GM20431 (cell line): ENCODE measurements around the gene FRMD5.

Experiments
- in situ Hi-C: fragments of 300-500 bp; cut with MseI, MboI; formaldehyde crosslinking; loops from one replicate; pipeline ENCODE4 v1.15.0; 2020; ENCODE audit warnings: low sequenced_read_pairs; ENCODE audit not compliant: unreplicated experiment

FRMD5 gene

GRCh38 chr15:43987924-43988323 lies 207.1 kb downstream of the FRMD5 start:
- in situ Hi-C loops, result no loop called here

DNA sequence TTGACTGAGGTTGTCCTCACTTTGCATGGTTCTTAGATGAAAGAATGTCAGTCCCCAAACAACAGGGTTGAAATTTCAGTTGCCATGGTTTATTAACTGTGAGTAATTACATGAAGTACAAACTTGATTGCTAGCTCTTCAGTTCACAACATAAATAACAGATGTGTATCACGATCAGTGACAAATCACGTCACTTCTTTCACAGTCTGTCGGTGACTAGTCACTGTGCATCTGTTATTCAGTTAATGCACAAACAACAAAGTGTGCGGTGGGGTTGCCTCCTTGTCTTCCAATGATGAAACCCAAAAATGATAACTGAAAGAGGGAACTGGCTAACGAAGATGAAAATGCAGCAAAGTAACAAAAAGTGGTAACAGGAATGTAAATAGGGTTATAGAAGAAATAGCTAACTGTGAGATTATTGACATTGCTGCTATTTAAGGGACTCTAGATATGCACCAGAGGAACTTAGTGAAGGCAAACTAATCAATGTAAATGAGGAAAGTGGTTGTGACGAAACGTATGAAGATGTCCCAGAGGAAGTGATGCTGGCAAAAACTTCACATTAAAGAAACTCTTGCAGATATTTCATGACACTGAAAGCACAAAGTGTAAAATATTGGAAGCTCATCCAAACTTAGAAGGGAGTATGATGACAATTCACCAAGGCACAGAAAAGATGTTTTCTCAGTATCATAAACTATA lies 208.9 kb downstream of the FRMD5 start:
- in situ Hi-C loops, result no loop called here

DNA sequence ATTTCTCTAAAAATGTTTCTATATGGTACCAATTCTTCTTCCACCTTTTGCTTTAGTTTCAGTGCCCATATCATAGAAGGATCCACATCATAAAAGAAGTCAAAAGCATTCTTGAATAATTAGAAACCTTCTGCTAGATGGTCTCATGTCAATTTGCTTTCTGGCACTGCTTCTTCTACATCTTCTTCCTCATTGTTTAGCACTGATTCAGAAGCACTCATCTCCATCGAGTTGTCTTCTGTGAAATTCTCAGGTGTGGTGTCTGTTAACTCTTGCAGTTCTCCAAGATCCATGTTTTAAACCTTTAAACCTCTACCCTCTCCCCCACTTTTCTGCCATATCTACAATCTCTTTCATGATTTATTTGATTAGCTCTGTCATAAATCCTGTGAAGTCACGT lies 213.5 kb downstream of the FRMD5 start:
- in situ Hi-C loops, result no loop called here

DNA sequence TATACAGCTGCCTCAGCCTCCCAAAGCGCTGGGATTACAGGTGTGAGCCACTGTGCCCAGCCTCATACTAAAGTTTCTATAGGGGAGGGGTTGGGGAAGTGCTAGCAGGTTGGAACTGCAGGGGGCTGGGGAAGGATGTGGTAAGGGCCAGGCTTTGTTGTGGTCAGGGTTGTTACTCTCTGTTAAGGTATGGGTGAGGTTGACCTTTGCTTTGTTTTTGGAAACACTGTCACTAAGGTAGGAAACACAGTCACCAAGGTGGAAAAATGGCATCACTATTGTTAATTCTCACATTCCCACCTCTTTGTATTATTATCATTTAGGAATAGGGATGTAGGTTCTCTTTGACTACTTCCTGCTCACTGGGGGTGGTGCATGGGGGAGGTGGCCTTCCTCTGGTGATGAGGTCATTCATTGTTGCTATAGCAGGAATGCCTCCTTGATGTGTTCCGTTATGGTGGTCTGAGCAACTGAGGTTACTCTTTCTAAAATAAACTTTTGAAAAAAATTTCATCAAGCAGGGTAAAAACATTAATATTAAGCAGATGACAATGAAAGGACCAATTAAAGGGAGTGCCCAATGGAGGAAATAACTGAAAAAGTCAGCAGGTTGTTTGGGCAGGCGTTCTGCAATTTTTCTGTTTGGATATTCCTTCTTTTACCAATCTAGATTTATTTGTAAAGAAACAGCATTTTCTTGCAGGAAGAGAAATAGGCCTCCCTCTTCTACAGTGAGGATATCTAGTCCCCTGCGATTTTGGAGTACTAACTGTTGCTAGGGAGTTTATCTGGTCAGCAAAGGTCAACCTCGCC lies 217.8 kb downstream of the FRMD5 start:
- in situ Hi-C loops, result no loop called here

- in situ Hi-C loops, result no loop called here
Measured at GRCh38 chr15:43975770-43976169, 219.3 kb downstream of the FRMD5 start.

GRCh38 chr15:43975326-43975725 lies 219.7 kb downstream of the FRMD5 start:
- in situ Hi-C loops, result no loop called here

GRCh38 chr15:43974852-43975251 lies 220.2 kb downstream of the FRMD5 start:
- in situ Hi-C loops, result no loop called here

GRCh38 chr15:43969802-43970375 lies 225.2 kb downstream of the FRMD5 start:
- in situ Hi-C loops, result no loop called here

- in situ Hi-C loops, result no loop called here
Measured at GRCh38 chr15:43968551-43968950, 226.5 kb downstream of the FRMD5 start.

DNA sequence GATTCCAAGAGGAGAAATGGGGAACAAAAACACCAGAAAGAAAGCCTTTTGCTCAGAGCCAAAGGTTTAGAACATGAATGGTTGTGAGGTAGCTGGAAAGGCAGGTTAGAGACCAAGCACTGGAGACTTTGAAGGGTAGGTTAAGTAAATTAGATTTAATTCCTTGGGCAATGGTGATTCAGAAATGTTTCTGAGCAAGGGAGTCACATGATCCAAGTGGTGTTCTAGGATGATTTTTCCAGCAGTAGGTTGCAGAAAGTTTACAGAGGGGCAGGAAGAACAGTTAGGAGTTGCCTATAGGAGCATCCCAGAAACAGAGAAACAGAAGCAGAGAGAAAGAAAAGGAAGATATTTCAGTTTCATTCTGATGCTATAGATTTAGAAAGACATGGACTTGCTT lies 228.4 kb downstream of the FRMD5 start:
- in situ Hi-C loops, result no loop called here

DNA sequence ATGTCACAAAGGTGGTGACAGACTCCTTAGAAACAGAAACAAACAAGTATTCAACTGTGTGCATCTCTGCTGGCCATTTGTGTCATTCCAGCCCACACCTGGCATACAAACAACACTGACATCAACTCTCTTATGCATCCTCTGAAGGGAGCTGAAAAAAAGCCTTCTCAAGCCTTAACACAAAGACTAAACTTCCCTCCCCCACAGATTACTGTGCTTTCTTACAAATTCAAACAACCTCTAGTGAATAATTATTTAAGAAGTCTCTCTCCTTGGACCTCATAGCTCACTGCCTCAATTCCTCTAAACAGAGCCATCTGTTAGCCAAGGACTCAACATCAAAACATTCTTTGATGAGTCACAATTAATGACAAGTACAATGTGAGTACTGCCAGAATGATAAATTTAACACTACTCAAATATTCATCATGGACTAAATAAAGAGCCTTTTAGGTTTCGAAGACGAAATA lies 236.2 kb downstream of the FRMD5 start:
- in situ Hi-C loops, result no loop called here

GRCh38 chr15:43957724-43958123 lies 237.3 kb downstream of the FRMD5 start:
- in situ Hi-C loops, result no loop called here

DNA sequence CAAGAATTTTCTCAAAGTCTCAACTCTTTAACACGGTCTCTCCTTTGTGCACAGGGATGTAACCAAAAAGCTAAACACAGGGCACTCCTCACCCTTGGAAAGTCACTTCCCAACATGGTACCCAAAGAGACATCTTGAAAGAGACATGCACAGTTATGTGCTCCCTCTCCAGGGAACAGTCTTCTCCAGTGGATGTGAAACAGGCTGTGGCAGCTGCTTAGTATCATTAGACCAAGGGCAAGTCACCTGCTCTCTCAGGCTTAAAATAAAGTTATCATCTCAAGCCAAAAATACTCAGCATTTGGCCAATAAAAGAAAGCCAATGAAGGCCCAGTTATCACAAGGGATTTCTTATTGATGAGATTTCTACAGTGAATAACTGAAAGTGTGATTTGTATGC lies 239.9 kb downstream of the FRMD5 start:
- in situ Hi-C loops, result no loop called here

GRCh38 chr15:43954181-43954621 lies 240.9 kb downstream of the FRMD5 start:
- in situ Hi-C loops, result no loop called here

DNA sequence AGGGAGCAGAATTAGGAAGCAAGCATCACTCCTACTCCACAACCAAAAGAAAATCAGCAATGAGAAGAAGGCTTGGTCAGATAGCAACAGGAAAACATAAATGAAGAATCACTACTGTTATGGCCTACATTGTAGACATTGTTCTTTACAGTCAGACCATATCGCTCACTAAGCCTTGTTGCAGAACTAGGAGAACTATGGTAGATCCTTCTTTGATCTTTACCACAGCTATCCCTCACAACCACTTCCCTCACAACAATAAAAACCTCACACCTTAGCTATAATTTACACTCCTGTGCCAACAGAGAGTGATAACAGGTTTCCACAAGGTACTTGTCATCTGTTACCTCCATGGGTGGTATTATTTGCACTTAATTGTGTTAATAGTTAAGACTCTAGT lies 241.7 kb downstream of the FRMD5 start:
- in situ Hi-C loops, result no loop called here

GRCh38 chr15:43950531-43950930 lies 244.5 kb downstream of the FRMD5 start:
- in situ Hi-C loops, result no loop called here

- in situ Hi-C loops, result no loop called here
Measured at GRCh38 chr15:43948691-43949325, 246.3 kb downstream of the FRMD5 start.

DNA sequence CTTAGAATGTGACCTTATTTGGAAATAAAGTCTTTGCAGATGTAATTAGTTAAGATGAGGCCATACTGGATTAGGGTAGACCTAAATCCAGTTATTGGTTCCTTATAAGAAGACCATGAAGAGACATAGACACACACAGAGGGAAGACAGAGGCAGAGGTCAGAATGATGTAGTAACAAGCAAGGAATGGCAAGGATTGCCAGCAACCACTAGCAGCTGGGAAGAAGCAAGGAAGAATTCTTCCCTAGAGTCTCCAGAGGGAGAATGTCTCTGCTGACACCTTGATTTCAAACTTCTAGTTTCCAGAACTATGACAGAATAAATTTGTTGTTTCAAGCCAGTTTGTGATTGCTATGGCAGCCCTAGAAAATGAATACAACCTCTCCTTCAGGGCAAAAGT lies 251.6 kb downstream of the FRMD5 start:
- in situ Hi-C loops, result no loop called here

DNA sequence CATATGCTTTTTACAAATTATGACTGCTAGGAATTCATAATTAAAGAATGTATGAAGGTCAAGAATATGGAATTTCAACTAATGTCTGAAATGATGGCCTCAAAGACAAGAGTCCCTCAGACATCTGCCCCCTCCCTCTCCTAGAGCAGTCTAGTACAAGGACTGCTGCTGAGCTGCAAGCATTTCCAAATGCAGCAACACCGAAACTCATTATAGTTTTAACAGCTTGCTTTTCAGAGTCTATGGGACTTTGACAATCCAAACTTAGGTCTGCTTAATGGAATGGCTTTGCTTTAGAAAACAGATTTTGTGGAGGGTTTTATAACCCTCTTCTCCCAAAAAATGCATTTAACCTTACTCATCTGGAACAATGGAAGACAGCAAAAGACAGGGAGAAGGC lies 252.9 kb downstream of the FRMD5 start:
- in situ Hi-C loops, result no loop called here

DNA sequence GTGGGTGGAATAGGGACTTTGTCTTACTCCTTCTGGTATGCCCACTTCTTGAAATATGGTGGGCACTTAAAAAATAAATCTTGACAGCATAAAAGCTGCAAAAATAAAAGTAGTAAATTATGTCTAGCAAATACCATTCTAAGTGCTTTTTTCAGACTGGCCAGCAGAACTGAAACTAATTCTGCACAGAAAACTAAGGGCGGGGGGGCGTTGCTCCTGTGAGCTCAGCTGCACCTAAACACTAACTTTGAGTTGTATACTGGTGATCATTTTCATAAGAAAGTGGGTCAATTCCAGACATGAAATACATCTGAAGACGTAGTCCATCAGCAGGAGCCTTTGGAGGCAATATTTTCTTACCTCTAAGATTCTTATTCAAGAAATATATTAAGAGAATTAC lies 253.5 kb downstream of the FRMD5 start:
- in situ Hi-C loops, result no loop called here

- in situ Hi-C loops, result no loop called here
Measured at GRCh38 chr15:43941071-43941470, 254.0 kb downstream of the FRMD5 start.
